HepG2 (cell line): Measurements from ENCODE around the gene MADD. TPM values are rescaled to one million over a fixed set of nuclear protein-coding genes. Genes with fewer than 3 reads are reported as not detected.

Experiments
- AKAP8 ChIP-seq: sonication (generic); formaldehyde crosslinking; IDR thresholded peaks from 2 replicates; pipeline ENCODE4 v1.5.1; 2020; ENCODE audit warnings: mild to moderate bottlenecking, missing genetic modification reagents
- CEBPB ChIP-seq: IDR thresholded peaks from 2 replicates; pipeline ENCODE4 v1.6.1; 2011; ENCODE audit warnings: low read depth, low read length, improper control_type of control experiment, borderline replicate concordance
- CEBPG ChIP-seq: IDR thresholded peaks from 2 replicates; pipeline ENCODE4 v1.6.1; 2016
- IKZF1 ChIP-seq: fragments of 450-650 bp; IDR thresholded peaks from 2 replicates; pipeline ENCODE4 v1.7.1; 2016
- NFYB ChIP-seq: sonication (generic); formaldehyde crosslinking; IDR thresholded peaks from 2 replicates; pipeline ENCODE4 v1.4.0; 2020; ENCODE audit warnings: missing genetic modification reagents
- PAF1 ChIP-seq: IDR thresholded peaks from 2 replicates; pipeline ENCODE4 v1.6.1; 2016; ENCODE audit warnings: missing genetic modification reagents, missing compliant biosample characterization
- SSRP1 ChIP-seq: IDR thresholded peaks from 2 replicates; pipeline ENCODE4 v1.6.1; 2016; ENCODE audit warnings: control low read depth
- ZNF143 ChIP-seq: sonication (generic); formaldehyde crosslinking; IDR thresholded peaks from 2 replicates; pipeline ENCODE4 v1.4.0; 2020; ENCODE audit warnings: missing genetic modification reagents
- ZNF224 ChIP-seq: sonication (generic); formaldehyde crosslinking; IDR thresholded peaks from 2 replicates; pipeline ENCODE4 v1.5.0; 2020; ENCODE audit warnings: mild to moderate bottlenecking, missing genetic modification reagents
- ZNF264 ChIP-seq: sonication (generic); formaldehyde crosslinking; IDR thresholded peaks from 2 replicates; pipeline ENCODE4 v1.4.0; 2020; ENCODE audit warnings: missing genetic modification reagents
- ZNF652 ChIP-seq: IDR thresholded peaks from 2 replicates; pipeline ENCODE4 v1.6.1; 2016; ENCODE audit warnings: low read depth, borderline replicate concordance
- ZNF672 ChIP-seq: sonication (generic); formaldehyde crosslinking; IDR thresholded peaks from 2 replicates; pipeline ENCODE4 v1.8.1; 2022; ENCODE audit warnings: missing genetic modification reagents
- ZNF782 ChIP-seq: sonication (generic); formaldehyde crosslinking; IDR thresholded peaks from 2 replicates; pipeline ENCODE4 v1.4.0; 2020; ENCODE audit warnings: missing genetic modification reagents, mild to moderate bottlenecking, borderline replicate concordance
- polyA plus RNA-seq, 8 experiments: library from polyadenylated mRNA; depleted of rRNA in 3 of 8; stranded (reverse) in 7 of 8; unstranded in 1 of 8; fragments of >200 nt; fragmentation: Illumina TruSeq in 4 of 8; extraction: Trizol in 4 of 8; gene quantifications; 2 replicates each; pipeline versions ENCODE4 v1.2.1 to v1.2.3, GENCODE V29; 2011 to 2016; ENCODE audit warnings: low read depth in 4 of 8, missing spikeins in 1 of 8, mixed read lengths in 1 of 8; ENCODE audit not compliant: insufficient read depth in 1 of 8
- total RNA-seq, 5 experiments: library from RNA; depleted of rRNA; stranded (reverse); fragments of >200 nt; fragmentation: Illumina TruSeq; extraction: Trizol; gene quantifications; 2 replicates each; pipeline ENCODE4 v1.2.3, GENCODE V29; 2016; ENCODE audit warnings: low read depth in 1 of 5
- TF ChIP-seq, protein P1 (sequence below): sonication (generic); formaldehyde crosslinking; IDR thresholded peaks from 2 replicates; pipeline ENCODE4 v1.5.0; 2020; ENCODE audit warnings: missing genetic modification reagents
- TF ChIP-seq, protein P2 (sequence below): sonication (generic); formaldehyde crosslinking; IDR thresholded peaks from 2 replicates; pipeline ENCODE4 v1.4.0; 2020; ENCODE audit warnings: missing genetic modification reagents
- TF ChIP-seq, protein P3 (sequence below): sonication (generic); formaldehyde crosslinking; IDR thresholded peaks from 2 replicates; pipeline ENCODE4 v1.4.0; 2020; ENCODE audit warnings: missing genetic modification reagents
- TF ChIP-seq, protein P4 (sequence below): sonication (generic); formaldehyde crosslinking; IDR thresholded peaks from 2 replicates; pipeline ENCODE4 v1.4.0; 2020; ENCODE audit warnings: missing genetic modification reagents, borderline replicate concordance

The MADD gene
- total and polyA plus RNA-seq, 2 of the 13 experiments (the other 11 are each of a cell fraction or from before 2014, with no cell fraction given) = 18.0 to 29.2 TPM

DNA sequence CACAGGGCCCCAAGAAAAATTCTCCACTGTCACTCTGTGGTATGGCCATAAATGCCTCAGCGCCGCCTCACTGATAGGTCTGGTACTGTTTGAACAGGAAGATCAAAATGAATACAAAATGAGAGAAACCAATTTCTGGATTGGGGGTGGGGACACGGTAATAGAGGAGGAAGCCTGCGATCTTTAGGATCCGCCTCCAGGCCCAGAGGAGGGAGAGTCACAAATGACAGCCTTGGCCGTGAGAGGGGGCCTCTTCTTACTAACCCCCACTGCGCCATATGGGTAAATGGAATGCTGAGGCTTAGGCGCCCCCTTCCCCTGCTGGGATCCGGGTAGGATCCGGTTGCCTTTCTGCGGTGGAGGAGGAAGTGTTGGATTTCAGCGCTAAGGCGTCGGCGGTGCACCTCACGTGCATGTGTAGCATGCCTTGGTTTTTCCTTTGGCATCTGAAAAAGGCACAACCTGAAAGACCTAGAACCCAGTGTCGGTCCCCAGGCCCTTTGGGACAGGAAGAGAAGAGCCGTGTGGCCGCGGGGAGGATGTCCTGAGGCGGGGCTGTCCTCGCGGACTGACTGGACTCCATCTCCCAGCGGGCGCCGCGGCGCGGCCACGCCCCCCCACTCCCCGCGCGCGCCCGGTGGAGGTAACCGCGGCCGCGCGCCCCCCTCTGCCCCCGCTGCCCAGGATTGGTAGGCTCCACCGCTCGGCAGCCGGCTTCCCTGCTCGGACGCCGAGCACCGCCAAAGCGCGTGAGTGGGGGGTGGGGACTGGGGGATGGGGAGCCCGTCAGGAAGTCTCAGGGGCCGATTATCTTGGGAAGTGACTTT, 718 bp upstream of the MADD start (continued):
- 0 out of 2 replicates have a peak, but pooled peaks have one; percentile 28 for TF ChIP-seq ZNF224 (CRISPR knock-in tag)
- TF ChIP-seq PAF1 = no peak
- TF ChIP-seq ZNF143 = peak; percentile 89
- no peak for TF ChIP-seq NFYB (CRISPR knock-in tag)
- TF ChIP-seq, protein P1, sequence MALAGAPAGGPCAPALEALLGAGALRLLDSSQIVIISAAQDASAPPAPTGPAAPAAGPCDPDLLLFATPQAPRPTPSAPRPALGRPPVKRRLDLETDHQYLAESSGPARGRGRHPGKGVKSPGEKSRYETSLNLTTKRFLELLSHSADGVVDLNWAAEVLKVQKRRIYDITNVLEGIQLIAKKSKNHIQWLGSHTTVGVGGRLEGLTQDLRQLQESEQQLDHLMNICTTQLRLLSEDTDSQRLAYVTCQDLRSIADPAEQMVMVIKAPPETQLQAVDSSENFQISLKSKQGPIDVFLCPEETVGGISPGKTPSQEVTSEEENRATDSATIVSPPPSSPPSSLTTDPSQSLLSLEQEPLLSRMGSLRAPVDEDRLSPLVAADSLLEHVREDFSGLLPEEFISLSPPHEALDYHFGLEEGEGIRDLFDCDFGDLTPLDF = no peak
- no peak for TF ChIP-seq AKAP8 (CRISPR knock-in tag)
- TF ChIP-seq ZNF652 (CRISPR knock-in tag) = no peak
- no peak for TF ChIP-seq CEBPB
- no peak for TF ChIP-seq ZNF782 (CRISPR knock-in tag)
- TF ChIP-seq, protein P2, sequence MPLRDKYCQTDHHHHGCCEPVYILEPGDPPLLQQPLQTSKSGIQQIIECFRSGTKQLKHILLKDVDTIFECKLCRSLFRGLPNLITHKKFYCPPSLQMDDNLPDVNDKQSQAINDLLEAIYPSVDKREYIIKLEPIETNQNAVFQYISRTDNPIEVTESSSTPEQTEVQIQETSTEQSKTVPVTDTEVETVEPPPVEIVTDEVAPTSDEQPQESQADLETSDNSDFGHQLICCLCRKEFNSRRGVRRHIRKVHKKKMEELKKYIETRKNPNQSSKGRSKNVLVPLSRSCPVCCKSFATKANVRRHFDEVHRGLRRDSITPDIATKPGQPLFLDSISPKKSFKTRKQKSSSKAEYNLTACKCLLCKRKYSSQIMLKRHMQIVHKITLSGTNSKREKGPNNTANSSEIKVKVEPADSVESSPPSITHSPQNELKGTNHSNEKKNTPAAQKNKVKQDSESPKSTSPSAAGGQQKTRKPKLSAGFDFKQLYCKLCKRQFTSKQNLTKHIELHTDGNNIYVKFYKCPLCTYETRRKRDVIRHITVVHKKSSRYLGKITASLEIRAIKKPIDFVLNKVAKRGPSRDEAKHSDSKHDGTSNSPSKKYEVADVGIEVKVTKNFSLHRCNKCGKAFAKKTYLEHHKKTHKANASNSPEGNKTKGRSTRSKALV = peak; percentile 20; the same call in 1 of the 2 replicates
- no peak for TF ChIP-seq IKZF1
- no peak for TF ChIP-seq ZNF672 (CRISPR knock-in tag)
- TF ChIP-seq SSRP1 (CRISPR knock-in tag) = 0 out of 2 replicates have a peak, but pooled peaks have one; percentile 37
- no peak for TF ChIP-seq ZNF264 (CRISPR knock-in tag)
- TF ChIP-seq, protein P3, sequence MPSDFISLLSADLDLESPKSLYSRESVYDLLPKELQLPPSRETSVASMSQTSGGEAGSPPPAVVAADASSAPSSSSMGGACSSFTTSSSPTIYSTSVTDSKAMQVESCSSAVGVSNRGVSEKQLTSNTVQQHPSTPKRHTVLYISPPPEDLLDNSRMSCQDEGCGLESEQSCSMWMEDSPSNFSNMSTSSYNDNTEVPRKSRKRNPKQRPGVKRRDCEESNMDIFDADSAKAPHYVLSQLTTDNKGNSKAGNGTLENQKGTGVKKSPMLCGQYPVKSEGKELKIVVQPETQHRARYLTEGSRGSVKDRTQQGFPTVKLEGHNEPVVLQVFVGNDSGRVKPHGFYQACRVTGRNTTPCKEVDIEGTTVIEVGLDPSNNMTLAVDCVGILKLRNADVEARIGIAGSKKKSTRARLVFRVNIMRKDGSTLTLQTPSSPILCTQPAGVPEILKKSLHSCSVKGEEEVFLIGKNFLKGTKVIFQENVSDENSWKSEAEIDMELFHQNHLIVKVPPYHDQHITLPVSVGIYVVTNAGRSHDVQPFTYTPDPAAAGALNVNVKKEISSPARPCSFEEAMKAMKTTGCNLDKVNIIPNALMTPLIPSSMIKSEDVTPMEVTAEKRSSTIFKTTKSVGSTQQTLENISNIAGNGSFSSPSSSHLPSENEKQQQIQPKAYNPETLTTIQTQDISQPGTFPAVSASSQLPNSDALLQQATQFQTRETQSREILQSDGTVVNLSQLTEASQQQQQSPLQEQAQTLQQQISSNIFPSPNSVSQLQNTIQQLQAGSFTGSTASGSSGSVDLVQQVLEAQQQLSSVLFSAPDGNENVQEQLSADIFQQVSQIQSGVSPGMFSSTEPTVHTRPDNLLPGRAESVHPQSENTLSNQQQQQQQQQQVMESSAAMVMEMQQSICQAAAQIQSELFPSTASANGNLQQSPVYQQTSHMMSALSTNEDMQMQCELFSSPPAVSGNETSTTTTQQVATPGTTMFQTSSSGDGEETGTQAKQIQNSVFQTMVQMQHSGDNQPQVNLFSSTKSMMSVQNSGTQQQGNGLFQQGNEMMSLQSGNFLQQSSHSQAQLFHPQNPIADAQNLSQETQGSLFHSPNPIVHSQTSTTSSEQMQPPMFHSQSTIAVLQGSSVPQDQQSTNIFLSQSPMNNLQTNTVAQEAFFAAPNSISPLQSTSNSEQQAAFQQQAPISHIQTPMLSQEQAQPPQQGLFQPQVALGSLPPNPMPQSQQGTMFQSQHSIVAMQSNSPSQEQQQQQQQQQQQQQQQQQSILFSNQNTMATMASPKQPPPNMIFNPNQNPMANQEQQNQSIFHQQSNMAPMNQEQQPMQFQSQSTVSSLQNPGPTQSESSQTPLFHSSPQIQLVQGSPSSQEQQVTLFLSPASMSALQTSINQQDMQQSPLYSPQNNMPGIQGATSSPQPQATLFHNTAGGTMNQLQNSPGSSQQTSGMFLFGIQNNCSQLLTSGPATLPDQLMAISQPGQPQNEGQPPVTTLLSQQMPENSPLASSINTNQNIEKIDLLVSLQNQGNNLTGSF = no peak; the same call in 1 of the 2 replicates
- TF ChIP-seq, protein P4, sequence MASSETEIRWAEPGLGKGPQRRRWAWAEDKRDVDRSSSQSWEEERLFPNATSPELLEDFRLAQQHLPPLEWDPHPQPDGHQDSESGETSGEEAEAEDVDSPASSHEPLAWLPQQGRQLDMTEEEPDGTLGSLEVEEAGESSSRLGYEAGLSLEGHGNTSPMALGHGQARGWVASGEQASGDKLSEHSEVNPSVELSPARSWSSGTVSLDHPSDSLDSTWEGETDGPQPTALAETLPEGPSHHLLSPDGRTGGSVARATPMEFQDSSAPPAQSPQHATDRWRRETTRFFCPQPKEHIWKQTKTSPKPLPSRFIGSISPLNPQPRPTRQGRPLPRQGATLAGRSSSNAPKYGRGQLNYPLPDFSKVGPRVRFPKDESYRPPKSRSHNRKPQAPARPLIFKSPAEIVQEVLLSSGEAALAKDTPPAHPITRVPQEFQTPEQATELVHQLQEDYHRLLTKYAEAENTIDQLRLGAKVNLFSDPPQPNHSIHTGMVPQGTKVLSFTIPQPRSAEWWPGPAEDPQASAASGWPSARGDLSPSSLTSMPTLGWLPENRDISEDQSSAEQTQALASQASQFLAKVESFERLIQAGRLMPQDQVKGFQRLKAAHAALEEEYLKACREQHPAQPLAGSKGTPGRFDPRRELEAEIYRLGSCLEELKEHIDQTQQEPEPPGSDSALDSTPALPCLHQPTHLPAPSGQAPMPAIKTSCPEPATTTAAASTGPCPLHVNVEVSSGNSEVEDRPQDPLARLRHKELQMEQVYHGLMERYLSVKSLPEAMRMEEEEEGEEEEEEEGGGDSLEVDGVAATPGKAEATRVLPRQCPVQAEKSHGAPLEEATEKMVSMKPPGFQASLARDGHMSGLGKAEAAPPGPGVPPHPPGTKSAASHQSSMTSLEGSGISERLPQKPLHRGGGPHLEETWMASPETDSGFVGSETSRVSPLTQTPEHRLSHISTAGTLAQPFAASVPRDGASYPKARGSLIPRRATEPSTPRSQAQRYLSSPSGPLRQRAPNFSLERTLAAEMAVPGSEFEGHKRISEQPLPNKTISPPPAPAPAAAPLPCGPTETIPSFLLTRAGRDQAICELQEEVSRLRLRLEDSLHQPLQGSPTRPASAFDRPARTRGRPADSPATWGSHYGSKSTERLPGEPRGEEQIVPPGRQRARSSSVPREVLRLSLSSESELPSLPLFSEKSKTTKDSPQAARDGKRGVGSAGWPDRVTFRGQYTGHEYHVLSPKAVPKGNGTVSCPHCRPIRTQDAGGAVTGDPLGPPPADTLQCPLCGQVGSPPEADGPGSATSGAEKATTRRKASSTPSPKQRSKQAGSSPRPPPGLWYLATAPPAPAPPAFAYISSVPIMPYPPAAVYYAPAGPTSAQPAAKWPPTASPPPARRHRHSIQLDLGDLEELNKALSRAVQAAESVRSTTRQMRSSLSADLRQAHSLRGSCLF (CRISPR knock-in tag) = no peak
- TF ChIP-seq CEBPG (CRISPR knock-in tag) = no peak; the same call in 1 of the 2 replicates
